SK-N-SH treated with all-trans-retinoic acid at 6 μM for 48 hours (cell line): ENCODE measurements around the gene RIMBP2.

Experiments
- ATAC-seq: fragments of 200-7000 bp; cut with Tn5 transposase; 3 replicates; pipeline ENCODE4 v1.9.1; 2020; ENCODE audit warnings: mild to moderate bottlenecking, moderate library complexity
- ARNTL ChIP-seq: fragments of 450-650 bp; formaldehyde crosslinking; IDR thresholded peaks from 2 replicates; pipeline ENCODE4 v1.5.0; 2020; ENCODE audit warnings: low read depth, mild to moderate bottlenecking, moderate library complexity, borderline replicate concordance
- BACH2 ChIP-seq: fragments of 250-450 bp; sonication (Bioruptor Pico); IDR thresholded peaks from 2 replicates; pipeline ENCODE4 v1.9.0; 2021; ENCODE audit warnings: mild to moderate bottlenecking, borderline replicate concordance
- CSDC2 ChIP-seq: fragments of 250-450 bp; sonication (Bioruptor Pico); IDR thresholded peaks from 2 replicates; pipeline ENCODE4 v1.5.0; 2020; ENCODE audit warnings: mild to moderate bottlenecking, moderate library complexity
- ESRRG ChIP-seq: fragments of 250-450 bp; sonication (Bioruptor Pico); IDR thresholded peaks from 2 replicates; pipeline ENCODE4 v1.6.1; 2021; ENCODE audit warnings: mild to moderate bottlenecking
- GLIS3 ChIP-seq: fragments of 250-450 bp; sonication (Bioruptor Pico); IDR thresholded peaks from 2 replicates; pipeline ENCODE4 v1.5.0; 2020; ENCODE audit warnings: mild to moderate bottlenecking, moderate library complexity
- ISL1 ChIP-seq: fragments of 250-450 bp; sonication (Bioruptor Pico); IDR thresholded peaks from 2 replicates; pipeline ENCODE4 v2.1.2; 2022; ENCODE audit warnings: mild to moderate bottlenecking, moderate library complexity
- OSR1 ChIP-seq: fragments of 250-450 bp; sonication (Bioruptor Pico); IDR thresholded peaks from 2 replicates; pipeline ENCODE4 v1.8.0; 2022; ENCODE audit warnings: moderate library complexity, mild to moderate bottlenecking, inconsistent platforms
- PPARA ChIP-seq: fragments of 250-450 bp; sonication (Bioruptor Pico); IDR thresholded peaks from 2 replicates; pipeline ENCODE4 v1.5.0; 2020; ENCODE audit warnings: mild to moderate bottlenecking, borderline replicate concordance
- RARB ChIP-seq: fragments of 250-450 bp; sonication (Bioruptor Pico); IDR thresholded peaks from 2 replicates; pipeline ENCODE4 v1.8.0; 2021; ENCODE audit warnings: mild to moderate bottlenecking, moderate library complexity
- SNAI2 ChIP-seq: fragments of 250-450 bp; sonication (Bioruptor Pico); IDR thresholded peaks from 2 replicates; pipeline ENCODE4 v1.5.0; 2020; ENCODE audit warnings: mild to moderate bottlenecking, moderate library complexity
- TCF4 ChIP-seq: fragments of 250-450 bp; sonication (Bioruptor Pico); IDR thresholded peaks from 2 replicates; pipeline ENCODE4 v1.8.0; 2021; ENCODE audit warnings: mild to moderate bottlenecking, moderate library complexity, borderline replicate concordance
- ZC3H10 ChIP-seq: fragments of 250-450 bp; sonication (Bioruptor Pico); IDR thresholded peaks from 2 replicates; pipeline ENCODE4 v1.5.1; 2021; ENCODE audit warnings: mild to moderate bottlenecking, moderate library complexity
- ZFP3 ChIP-seq: fragments of 250-450 bp; sonication (Bioruptor Pico); IDR thresholded peaks from 2 replicates; pipeline ENCODE4 v1.5.0; 2020; ENCODE audit warnings: mild to moderate bottlenecking, moderate library complexity
- ZFP30 ChIP-seq: fragments of 450-650 bp; formaldehyde crosslinking; IDR thresholded peaks from 2 replicates; pipeline ENCODE4 v1.5.0; 2022; ENCODE audit warnings: mild to moderate bottlenecking, moderate library complexity
- ZNF565 ChIP-seq: fragments of 450-650 bp; formaldehyde crosslinking; conservative IDR thresholded peaks from 2 replicates; pipeline ENCODE4 v1.5.0; 2020; ENCODE audit warnings: low read depth, mild to moderate bottlenecking, moderate library complexity
- ZNF70 ChIP-seq: fragments of 450-650 bp; formaldehyde crosslinking; IDR thresholded peaks from 2 replicates; pipeline ENCODE4 v1.5.0; 2020; ENCODE audit warnings: mild to moderate bottlenecking, moderate library complexity
- ZNF8 ChIP-seq: fragments of 450-650 bp; formaldehyde crosslinking; IDR thresholded peaks from 2 replicates; pipeline ENCODE4 v1.5.0; 2020; ENCODE audit warnings: mild to moderate bottlenecking, moderate library complexity
- TF ChIP-seq, protein P1 (sequence below): fragments of 250-450 bp; sonication (Bioruptor Pico); IDR thresholded peaks from 2 replicates; pipeline ENCODE4 v1.8.0; 2020; ENCODE audit warnings: mild to moderate bottlenecking, moderate library complexity, borderline replicate concordance
- TF ChIP-seq, protein P2 (sequence below): fragments of 250-450 bp; sonication (Bioruptor Pico); IDR thresholded peaks from 2 replicates; pipeline ENCODE4 v1.8.0; 2021; ENCODE audit warnings: low read depth, mild to moderate bottlenecking, moderate library complexity, borderline replicate concordance
- TF ChIP-seq, protein P3 (sequence below): fragments of 250-450 bp; sonication (Bioruptor Pico); IDR thresholded peaks from 2 replicates; pipeline ENCODE4 v1.5.1; 2021; ENCODE audit warnings: mild to moderate bottlenecking, moderate library complexity
- TF ChIP-seq, protein P4 (sequence below): fragments of 250-450 bp; sonication (Bioruptor Pico); IDR thresholded peaks from 2 replicates; pipeline ENCODE4 v1.5.1; 2020; ENCODE audit warnings: low read depth, mild to moderate bottlenecking, moderate library complexity
- TF ChIP-seq, protein P5 (sequence below): fragments of 250-450 bp; sonication (Bioruptor Pico); IDR thresholded peaks from 2 replicates; pipeline ENCODE4 v1.5.0; 2020; ENCODE audit warnings: mild to moderate bottlenecking, moderate library complexity

RIMBP2 gene

DNA sequence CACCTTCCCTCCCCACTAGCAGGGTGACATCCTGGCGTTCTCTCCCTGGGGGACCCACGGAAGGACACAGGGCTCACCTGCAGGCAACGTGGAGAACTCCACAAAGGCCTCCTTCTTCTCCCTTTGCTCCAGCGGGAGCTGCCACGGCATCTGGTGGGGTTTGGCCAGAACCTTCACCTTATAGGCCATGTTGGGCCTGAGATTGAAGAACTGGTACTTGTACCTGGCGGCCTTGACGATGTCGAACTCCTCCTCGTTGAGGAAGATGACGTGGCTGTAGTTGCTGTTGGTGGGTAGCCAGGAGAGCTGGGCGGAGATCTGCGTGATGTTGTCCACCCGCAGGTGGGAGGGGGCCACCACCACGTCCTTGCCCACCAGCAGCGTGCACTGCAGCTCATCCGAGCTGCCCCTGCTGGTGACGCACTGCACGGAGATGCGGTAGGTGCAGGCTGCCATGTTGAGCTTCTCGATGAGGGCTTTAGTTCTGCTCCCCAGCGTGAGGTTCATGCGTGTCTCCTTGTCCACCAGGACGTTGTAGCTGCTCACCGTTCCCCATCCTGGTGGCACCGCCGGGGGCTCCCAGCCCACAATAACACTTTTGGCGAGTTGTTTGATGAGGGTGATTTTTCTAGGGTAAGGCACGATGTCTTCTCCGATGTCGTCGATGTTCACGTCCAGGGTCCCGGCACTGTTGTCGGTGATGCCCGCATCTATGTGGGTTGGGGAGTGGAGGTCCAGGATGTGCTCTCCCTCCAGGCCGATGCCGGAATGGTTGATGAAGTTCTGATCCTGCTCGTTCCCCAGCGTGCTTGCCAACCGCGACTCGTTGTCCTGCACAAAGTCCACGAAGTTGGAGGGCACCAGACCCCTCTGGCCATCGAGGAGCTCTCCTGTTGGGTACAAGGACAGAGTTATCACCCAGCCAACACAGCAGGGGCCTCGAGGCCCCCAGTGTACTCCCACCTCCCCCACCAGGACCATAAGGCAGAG is 274.0 kb downstream of the RIMBP2 start:
- ATAC-seq, result no peak
- TF ChIP-seq ZFP30 (CRISPR knock-in tag) (no peak), RARB (CRISPR knock-in tag) (no peak), GLIS3 (CRISPR knock-in tag) (no peak), SNAI2 (CRISPR knock-in tag) (no peak), ESRRG (CRISPR knock-in tag) (no peak), CSDC2 (CRISPR knock-in tag) (no peak), ZNF70 (CRISPR knock-in tag) (no peak), BACH2 (CRISPR knock-in tag) (no peak), OSR1 (CRISPR knock-in tag) (no peak), PPARA (no peak), ISL1 (CRISPR knock-in tag) (no peak), ZFP3 (CRISPR knock-in tag) (no peak), ZNF565 (no peak)
- TF ChIP-seq, protein P1, sequence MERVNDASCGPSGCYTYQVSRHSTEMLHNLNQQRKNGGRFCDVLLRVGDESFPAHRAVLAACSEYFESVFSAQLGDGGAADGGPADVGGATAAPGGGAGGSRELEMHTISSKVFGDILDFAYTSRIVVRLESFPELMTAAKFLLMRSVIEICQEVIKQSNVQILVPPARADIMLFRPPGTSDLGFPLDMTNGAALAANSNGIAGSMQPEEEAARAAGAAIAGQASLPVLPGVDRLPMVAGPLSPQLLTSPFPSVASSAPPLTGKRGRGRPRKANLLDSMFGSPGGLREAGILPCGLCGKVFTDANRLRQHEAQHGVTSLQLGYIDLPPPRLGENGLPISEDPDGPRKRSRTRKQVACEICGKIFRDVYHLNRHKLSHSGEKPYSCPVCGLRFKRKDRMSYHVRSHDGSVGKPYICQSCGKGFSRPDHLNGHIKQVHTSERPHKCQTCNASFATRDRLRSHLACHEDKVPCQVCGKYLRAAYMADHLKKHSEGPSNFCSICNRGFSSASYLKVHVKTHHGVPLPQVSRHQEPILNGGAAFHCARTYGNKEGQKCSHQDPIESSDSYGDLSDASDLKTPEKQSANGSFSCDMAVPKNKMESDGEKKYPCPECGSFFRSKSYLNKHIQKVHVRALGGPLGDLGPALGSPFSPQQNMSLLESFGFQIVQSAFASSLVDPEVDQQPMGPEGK (CRISPR knock-in tag), result no peak
- TF ChIP-seq, protein P2, sequence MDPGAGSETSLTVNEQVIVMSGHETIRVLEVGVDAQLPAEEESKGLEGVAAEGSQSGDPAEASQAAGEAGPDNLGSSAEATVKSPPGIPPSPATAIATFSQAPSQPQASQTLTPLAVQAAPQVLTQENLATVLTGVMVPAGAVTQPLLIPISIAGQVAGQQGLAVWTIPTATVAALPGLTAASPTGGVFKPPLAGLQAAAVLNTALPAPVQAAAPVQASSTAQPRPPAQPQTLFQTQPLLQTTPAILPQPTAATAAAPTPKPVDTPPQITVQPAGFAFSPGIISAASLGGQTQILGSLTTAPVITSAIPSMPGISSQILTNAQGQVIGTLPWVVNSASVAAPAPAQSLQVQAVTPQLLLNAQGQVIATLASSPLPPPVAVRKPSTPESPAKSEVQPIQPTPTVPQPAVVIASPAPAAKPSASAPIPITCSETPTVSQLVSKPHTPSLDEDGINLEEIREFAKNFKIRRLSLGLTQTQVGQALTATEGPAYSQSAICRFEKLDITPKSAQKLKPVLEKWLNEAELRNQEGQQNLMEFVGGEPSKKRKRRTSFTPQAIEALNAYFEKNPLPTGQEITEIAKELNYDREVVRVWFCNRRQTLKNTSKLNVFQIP, result no peak
- TF ChIP-seq, protein P3, sequence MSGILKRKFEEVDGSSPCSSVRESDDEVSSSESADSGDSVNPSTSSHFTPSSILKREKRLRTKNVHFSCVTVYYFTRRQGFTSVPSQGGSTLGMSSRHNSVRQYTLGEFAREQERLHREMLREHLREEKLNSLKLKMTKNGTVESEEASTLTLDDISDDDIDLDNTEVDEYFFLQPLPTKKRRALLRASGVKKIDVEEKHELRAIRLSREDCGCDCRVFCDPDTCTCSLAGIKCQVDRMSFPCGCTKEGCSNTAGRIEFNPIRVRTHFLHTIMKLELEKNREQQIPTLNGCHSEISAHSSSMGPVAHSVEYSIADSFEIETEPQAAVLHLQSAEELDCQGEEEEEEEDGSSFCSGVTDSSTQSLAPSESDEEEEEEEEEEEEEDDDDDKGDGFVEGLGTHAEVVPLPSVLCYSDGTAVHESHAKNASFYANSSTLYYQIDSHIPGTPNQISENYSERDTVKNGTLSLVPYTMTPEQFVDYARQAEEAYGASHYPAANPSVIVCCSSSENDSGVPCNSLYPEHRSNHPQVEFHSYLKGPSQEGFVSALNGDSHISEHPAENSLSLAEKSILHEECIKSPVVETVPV, result no peak
- TF ChIP-seq, protein P4, sequence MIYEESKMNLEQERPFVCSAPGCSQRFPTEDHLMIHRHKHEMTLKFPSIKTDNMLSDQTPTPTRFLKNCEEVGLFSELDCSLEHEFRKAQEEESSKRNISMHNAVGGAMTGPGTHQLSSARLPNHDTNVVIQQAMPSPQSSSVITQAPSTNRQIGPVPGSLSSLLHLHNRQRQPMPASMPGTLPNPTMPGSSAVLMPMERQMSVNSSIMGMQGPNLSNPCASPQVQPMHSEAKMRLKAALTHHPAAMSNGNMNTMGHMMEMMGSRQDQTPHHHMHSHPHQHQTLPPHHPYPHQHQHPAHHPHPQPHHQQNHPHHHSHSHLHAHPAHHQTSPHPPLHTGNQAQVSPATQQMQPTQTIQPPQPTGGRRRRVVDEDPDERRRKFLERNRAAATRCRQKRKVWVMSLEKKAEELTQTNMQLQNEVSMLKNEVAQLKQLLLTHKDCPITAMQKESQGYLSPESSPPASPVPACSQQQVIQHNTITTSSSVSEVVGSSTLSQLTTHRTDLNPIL (CRISPR knock-in tag), result no peak

DNA sequence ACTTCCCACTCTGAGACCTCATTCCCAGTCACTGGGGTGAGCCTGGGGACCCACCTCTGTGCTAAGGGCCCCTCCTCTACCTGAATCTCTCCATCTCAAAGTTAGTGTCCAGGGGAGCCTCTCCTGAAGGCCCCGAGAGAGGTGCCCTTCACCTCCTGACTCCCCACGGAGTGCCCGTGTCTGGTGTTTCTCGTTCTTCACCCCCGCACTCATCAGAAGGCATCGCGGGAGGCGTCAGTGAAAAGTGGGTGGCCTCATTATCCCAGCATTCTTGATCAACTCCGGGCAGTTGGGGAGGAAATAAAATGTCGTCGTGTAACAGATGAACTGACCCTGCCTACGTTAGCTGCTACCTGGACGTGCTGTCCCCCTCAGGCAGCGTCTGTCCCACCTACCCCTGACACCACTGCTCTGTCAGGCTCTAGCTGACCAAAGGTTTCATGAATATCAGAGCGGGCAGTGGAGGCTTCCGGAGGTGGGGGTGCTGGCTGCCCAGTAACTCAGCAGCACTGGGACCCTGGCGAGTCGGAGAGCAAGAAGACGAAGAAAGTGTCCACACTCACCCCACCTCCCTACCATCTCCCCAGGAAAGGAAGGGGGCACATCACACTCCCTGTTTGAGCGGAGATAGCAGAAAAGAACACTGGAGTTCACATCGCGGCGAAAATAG is 275.6 kb downstream of the RIMBP2 start:
- ATAC-seq, result no peak
- TF ChIP-seq ZFP30 (CRISPR knock-in tag) (no peak), ZC3H10 (CRISPR knock-in tag) (no peak), PPARA (no peak), TCF4 (CRISPR knock-in tag) (no peak), BACH2 (CRISPR knock-in tag) (no peak), ZNF8 (no peak), ARNTL (CRISPR knock-in tag) (no peak), ZNF70 (CRISPR knock-in tag) (no peak), RARB (CRISPR knock-in tag) (no peak), GLIS3 (CRISPR knock-in tag) (no peak), ISL1 (CRISPR knock-in tag) (no peak)
- TF ChIP-seq, protein P3, result no peak
- TF ChIP-seq, protein P2, result no peak
- TF ChIP-seq, protein P5, sequence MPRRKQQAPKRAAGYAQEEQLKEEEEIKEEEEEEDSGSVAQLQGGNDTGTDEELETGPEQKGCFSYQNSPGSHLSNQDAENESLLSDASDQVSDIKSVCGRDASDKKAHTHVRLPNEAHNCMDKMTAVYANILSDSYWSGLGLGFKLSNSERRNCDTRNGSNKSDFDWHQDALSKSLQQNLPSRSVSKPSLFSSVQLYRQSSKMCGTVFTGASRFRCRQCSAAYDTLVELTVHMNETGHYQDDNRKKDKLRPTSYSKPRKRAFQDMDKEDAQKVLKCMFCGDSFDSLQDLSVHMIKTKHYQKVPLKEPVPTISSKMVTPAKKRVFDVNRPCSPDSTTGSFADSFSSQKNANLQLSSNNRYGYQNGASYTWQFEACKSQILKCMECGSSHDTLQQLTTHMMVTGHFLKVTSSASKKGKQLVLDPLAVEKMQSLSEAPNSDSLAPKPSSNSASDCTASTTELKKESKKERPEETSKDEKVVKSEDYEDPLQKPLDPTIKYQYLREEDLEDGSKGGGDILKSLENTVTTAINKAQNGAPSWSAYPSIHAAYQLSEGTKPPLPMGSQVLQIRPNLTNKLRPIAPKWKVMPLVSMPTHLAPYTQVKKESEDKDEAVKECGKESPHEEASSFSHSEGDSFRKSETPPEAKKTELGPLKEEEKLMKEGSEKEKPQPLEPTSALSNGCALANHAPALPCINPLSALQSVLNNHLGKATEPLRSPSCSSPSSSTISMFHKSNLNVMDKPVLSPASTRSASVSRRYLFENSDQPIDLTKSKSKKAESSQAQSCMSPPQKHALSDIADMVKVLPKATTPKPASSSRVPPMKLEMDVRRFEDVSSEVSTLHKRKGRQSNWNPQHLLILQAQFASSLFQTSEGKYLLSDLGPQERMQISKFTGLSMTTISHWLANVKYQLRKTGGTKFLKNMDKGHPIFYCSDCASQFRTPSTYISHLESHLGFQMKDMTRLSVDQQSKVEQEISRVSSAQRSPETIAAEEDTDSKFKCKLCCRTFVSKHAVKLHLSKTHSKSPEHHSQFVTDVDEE (CRISPR knock-in tag), result no peak
- TF ChIP-seq, protein P4 (CRISPR knock-in tag), result no peak
